Measurements from ENCODE around the gene LDB2. TPM values are rescaled to one million over a fixed set of nuclear protein-coding genes. Genes with fewer than 3 reads are reported as not detected.

The LDB2 gene
- polyA plus RNA-seq, 2 donors: 3.5 to 4.4 TPM

- no peak overlapping the region for H3K27ac ChIP-seq (ENCODE audit: low read depth in 2 of 2, low read length in 1 of 2)
- H3K4me3 ChIP-seq (ENCODE audit: low read depth in 1 of 2, low read length in 2 of 2): no peak overlapping the region
- no peaks in the 10 kb centered on the region for H3K36me3 ChIP-seq (ENCODE audit: control insufficient read depth in 2 of 2, insufficient read depth in 2 of 2, low read length in 1 of 2)
- H3K4me1 ChIP-seq (ENCODE audit: control insufficient read depth in 2 of 2, insufficient read depth in 2 of 2, low read length in 1 of 2): no peaks in the 10 kb centered on the region
- H3K9me3 ChIP-seq (ENCODE audit: control insufficient read depth in 2 of 2, insufficient read depth in 1 of 2, low read depth in 1 of 2, low read length in 1 of 2): no peaks in the 10 kb centered on the region
- no peaks in the 10 kb centered on the region for H3K27me3 ChIP-seq (ENCODE audit: control insufficient read depth in 1 of 2, insufficient read depth in 2 of 2, low read length in 2 of 2)
- WGBS, 2 donors: 87 to 92% methylated on average over 3 of the region's 3 CpGs
Observed at GRCh38 chr4:16818005-16818404, 80.4 kb downstream of the LDB2 start.

GRCh38 chr4:16817286-16817685 is 81.2 kb downstream of the LDB2 start:
- H3K27me3 ChIP-seq (ENCODE audit: control insufficient read depth in 1 of 2, insufficient read depth in 2 of 2, low read length in 2 of 2): no peaks in the 10 kb centered on the region
- 68 to 89% methylated on average over 1 of the region's 1 CpG for WGBS, 2 donors
- H3K9me3 ChIP-seq (ENCODE audit: control insufficient read depth in 2 of 2, insufficient read depth in 1 of 2, low read depth in 1 of 2, low read length in 1 of 2): no peaks in the 10 kb centered on the region
- no peak overlapping the region for H3K4me3 ChIP-seq (ENCODE audit: low read depth in 1 of 2, low read length in 2 of 2)
- no peak overlapping the region for H3K27ac ChIP-seq (ENCODE audit: low read depth in 2 of 2, low read length in 1 of 2)
- no peaks in the 10 kb centered on the region for H3K36me3 ChIP-seq (ENCODE audit: control insufficient read depth in 2 of 2, insufficient read depth in 2 of 2, low read length in 1 of 2)
- no peaks in the 10 kb centered on the region for H3K4me1 ChIP-seq (ENCODE audit: control insufficient read depth in 2 of 2, insufficient read depth in 2 of 2, low read length in 1 of 2)

- H3K27ac ChIP-seq (ENCODE audit: low read depth in 2 of 2, low read length in 1 of 2): no peak overlapping the region
- no peaks in the 10 kb centered on the region for H3K4me1 ChIP-seq (ENCODE audit: control insufficient read depth in 2 of 2, insufficient read depth in 2 of 2, low read length in 1 of 2)
- WGBS, 2 donors: 70 to 72% methylated on average over 1 of the region's 1 CpG
- no peaks in the 10 kb centered on the region for H3K9me3 ChIP-seq (ENCODE audit: control insufficient read depth in 2 of 2, insufficient read depth in 1 of 2, low read depth in 1 of 2, low read length in 1 of 2)
- no peaks in the 10 kb centered on the region for H3K27me3 ChIP-seq (ENCODE audit: control insufficient read depth in 1 of 2, insufficient read depth in 2 of 2, low read length in 2 of 2)
- H3K36me3 ChIP-seq (ENCODE audit: control insufficient read depth in 2 of 2, insufficient read depth in 2 of 2, low read length in 1 of 2): no peaks in the 10 kb centered on the region
- no peak overlapping the region for H3K4me3 ChIP-seq (ENCODE audit: low read depth in 1 of 2, low read length in 2 of 2)
Observed at GRCh38 chr4:16814361-16814760, 84.1 kb downstream of the LDB2 start.

- 83 to 84% methylated on average over 3 of the region's 3 CpGs for WGBS, 2 donors
- H3K4me3 ChIP-seq (ENCODE audit: low read depth in 1 of 2, low read length in 2 of 2): no peak overlapping the region
- no peaks in the 10 kb centered on the region for H3K4me1 ChIP-seq (ENCODE audit: control insufficient read depth in 2 of 2, insufficient read depth in 2 of 2, low read length in 1 of 2)
- H3K36me3 ChIP-seq (ENCODE audit: control insufficient read depth in 2 of 2, insufficient read depth in 2 of 2, low read length in 1 of 2): no peaks in the 10 kb centered on the region
- no peaks in the 10 kb centered on the region for H3K9me3 ChIP-seq (ENCODE audit: control insufficient read depth in 2 of 2, insufficient read depth in 1 of 2, low read depth in 1 of 2, low read length in 1 of 2)
- H3K27me3 ChIP-seq (ENCODE audit: control insufficient read depth in 1 of 2, insufficient read depth in 2 of 2, low read length in 2 of 2): no peaks in the 10 kb centered on the region
- no peak overlapping the region for H3K27ac ChIP-seq (ENCODE audit: low read depth in 2 of 2, low read length in 1 of 2)
Observed at GRCh38 chr4:16812041-16812440, 86.4 kb downstream of the LDB2 start.

GRCh38 chr4:16809943-16810342 is 88.5 kb downstream of the LDB2 start:
- Histone ChIP-seq H3K27me3 (ENCODE audit: control insufficient read depth in 1 of 2, insufficient read depth in 2 of 2, low read length in 2 of 2) (no peaks in the 10 kb centered on the region), H3K4me1 (ENCODE audit: control insufficient read depth in 2 of 2, insufficient read depth in 2 of 2, low read length in 1 of 2) (no peaks in the 10 kb centered on the region), H3K4me3 (ENCODE audit: low read depth in 1 of 2, low read length in 2 of 2) (no peak overlapping the region), H3K9me3 (ENCODE audit: control insufficient read depth in 2 of 2, insufficient read depth in 1 of 2, low read depth in 1 of 2, low read length in 1 of 2) (no peaks in the 10 kb centered on the region), H3K36me3 (ENCODE audit: control insufficient read depth in 2 of 2, insufficient read depth in 2 of 2, low read length in 1 of 2) (no peaks in the 10 kb centered on the region), H3K27ac (ENCODE audit: low read depth in 2 of 2, low read length in 1 of 2) (no peak overlapping the region)
- 56 to 68% methylated on average over 3 of the region's 3 CpGs for WGBS, 2 donors

- WGBS, 2 donors: 90 to 95% methylated on average over 2 of the region's 2 CpGs
- no peaks in the 10 kb centered on the region for H3K36me3 ChIP-seq (ENCODE audit: control insufficient read depth in 2 of 2, insufficient read depth in 2 of 2, low read length in 1 of 2)
- no peaks in the 10 kb centered on the region for H3K9me3 ChIP-seq (ENCODE audit: control insufficient read depth in 2 of 2, insufficient read depth in 1 of 2, low read depth in 1 of 2, low read length in 1 of 2)
- H3K27me3 ChIP-seq (ENCODE audit: control insufficient read depth in 1 of 2, insufficient read depth in 2 of 2, low read length in 2 of 2): no peaks in the 10 kb centered on the region
- H3K4me3 ChIP-seq (ENCODE audit: low read depth in 1 of 2, low read length in 2 of 2): no peak overlapping the region
- H3K4me1 ChIP-seq (ENCODE audit: control insufficient read depth in 2 of 2, insufficient read depth in 2 of 2, low read length in 1 of 2): no peaks in the 10 kb centered on the region
- H3K27ac ChIP-seq (ENCODE audit: low read depth in 2 of 2, low read length in 1 of 2): no peak overlapping the region
Observed at GRCh38 chr4:16809064-16809463, 89.4 kb downstream of the LDB2 start.

GRCh38 chr4:16807355-16807754 is 91.1 kb downstream of the LDB2 start:
- Histone ChIP-seq H3K36me3 (ENCODE audit: control insufficient read depth in 2 of 2, insufficient read depth in 2 of 2, low read length in 1 of 2) (no peaks in the 10 kb centered on the region), H3K27me3 (ENCODE audit: control insufficient read depth in 1 of 2, insufficient read depth in 2 of 2, low read length in 2 of 2) (no peaks in the 10 kb centered on the region), H3K9me3 (ENCODE audit: control insufficient read depth in 2 of 2, insufficient read depth in 1 of 2, low read depth in 1 of 2, low read length in 1 of 2) (no peaks in the 10 kb centered on the region), H3K4me3 (ENCODE audit: low read depth in 1 of 2, low read length in 2 of 2) (no peak overlapping the region), H3K4me1 (ENCODE audit: control insufficient read depth in 2 of 2, insufficient read depth in 2 of 2, low read length in 1 of 2) (no peaks in the 10 kb centered on the region), H3K27ac (ENCODE audit: low read depth in 2 of 2, low read length in 1 of 2) (no peak overlapping the region)

GRCh38 chr4:16804581-16804980 is 93.9 kb downstream of the LDB2 start:
- Histone ChIP-seq H3K36me3 (ENCODE audit: control insufficient read depth in 2 of 2, insufficient read depth in 2 of 2, low read length in 1 of 2) (no peaks in the 10 kb centered on the region), H3K4me3 (ENCODE audit: low read depth in 1 of 2, low read length in 2 of 2) (no peak overlapping the region), H3K4me1 (ENCODE audit: control insufficient read depth in 2 of 2, insufficient read depth in 2 of 2, low read length in 1 of 2) (no peaks in the 10 kb centered on the region), H3K27me3 (ENCODE audit: control insufficient read depth in 1 of 2, insufficient read depth in 2 of 2, low read length in 2 of 2) (no peaks in the 10 kb centered on the region), H3K9me3 (ENCODE audit: control insufficient read depth in 2 of 2, insufficient read depth in 1 of 2, low read depth in 1 of 2, low read length in 1 of 2) (no peaks in the 10 kb centered on the region), H3K27ac (ENCODE audit: low read depth in 2 of 2, low read length in 1 of 2) (no peak overlapping the region)

- WGBS, 2 donors: 86 to 93% methylated on average over 3 of the region's 3 CpGs
- no peaks in the 10 kb centered on the region for H3K27me3 ChIP-seq (ENCODE audit: control insufficient read depth in 1 of 2, insufficient read depth in 2 of 2, low read length in 2 of 2)
Observed at GRCh38 chr4:16802044-16802443, 96.4 kb downstream of the LDB2 start.

GRCh38 chr4:16801356-16801755 is 97.1 kb downstream of the LDB2 start:
- Histone ChIP-seq H3K36me3 (ENCODE audit: control insufficient read depth in 2 of 2, insufficient read depth in 2 of 2, low read length in 1 of 2) (no peaks in the 10 kb centered on the region), H3K4me3 (ENCODE audit: low read depth in 1 of 2, low read length in 2 of 2) (no peak overlapping the region), H3K27me3 (ENCODE audit: control insufficient read depth in 1 of 2, insufficient read depth in 2 of 2, low read length in 2 of 2) (no peaks in the 10 kb centered on the region), H3K4me1 (ENCODE audit: control insufficient read depth in 2 of 2, insufficient read depth in 2 of 2, low read length in 1 of 2) (no peaks in the 10 kb centered on the region), H3K27ac (ENCODE audit: low read depth in 2 of 2, low read length in 1 of 2) (no peak overlapping the region), H3K9me3 (ENCODE audit: control insufficient read depth in 2 of 2, insufficient read depth in 1 of 2, low read depth in 1 of 2, low read length in 1 of 2) (no peaks in the 10 kb centered on the region)
- 72 to 82% methylated on average over 3 of the region's 3 CpGs for WGBS, 2 donors

More at GRCh38 chr4:16802044-16802443, 96.4 kb downstream of the LDB2 start:
- no peaks in the 10 kb centered on the region for H3K4me1 ChIP-seq (ENCODE audit: control insufficient read depth in 2 of 2, insufficient read depth in 2 of 2, low read length in 1 of 2)
- no peak overlapping the region for H3K27ac ChIP-seq (ENCODE audit: low read depth in 2 of 2, low read length in 1 of 2)
- H3K4me3 ChIP-seq (ENCODE audit: low read depth in 1 of 2, low read length in 2 of 2): no peak overlapping the region
- no peaks in the 10 kb centered on the region for H3K9me3 ChIP-seq (ENCODE audit: control insufficient read depth in 2 of 2, insufficient read depth in 1 of 2, low read depth in 1 of 2, low read length in 1 of 2)
- H3K36me3 ChIP-seq (ENCODE audit: control insufficient read depth in 2 of 2, insufficient read depth in 2 of 2, low read length in 1 of 2): no peaks in the 10 kb centered on the region
